ENCODE results near the gene GSTK1. TPM values are rescaled to one million over a fixed set of nuclear protein-coding genes. Genes with fewer than 3 reads are reported as not detected.
A peak's percentile ranks its signal among the peaks of the same experiment; 100 is the strongest.

The GSTK1 gene
- total RNA-seq, 4 donors from 2014 or later = 202 to 580 (median 484) TPM

DNA sequence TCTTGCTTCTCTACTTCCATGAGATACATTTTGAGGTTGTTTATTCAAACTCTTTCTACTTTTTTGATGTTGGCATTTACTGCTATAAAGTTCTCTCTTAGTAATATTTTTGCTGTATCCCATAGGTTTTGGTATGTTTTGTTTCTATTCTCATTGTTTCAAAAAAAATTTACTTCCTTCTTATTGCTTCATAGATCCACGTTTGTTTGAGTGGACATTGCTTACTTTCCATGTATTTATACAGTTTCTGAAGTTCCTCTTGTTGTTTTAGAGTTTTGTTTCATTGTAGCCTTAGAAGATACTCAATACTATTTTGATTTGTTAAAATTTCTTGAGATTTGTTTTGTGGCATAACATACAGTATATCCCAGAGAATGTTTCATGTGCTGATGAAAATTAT lies 27.7 kb upstream of the GSTK1 start:
- Histone ChIP-seq H3K4me1 (no peaks in the 10 kb centered on the region), H3K4me3 (no peak overlapping the region), H3K36me3 (no peaks in the 10 kb centered on the region), H3K27ac (no peak overlapping the region), H3K9me3 (peaks cover 0 to 7% (median 0%) of the 10 kb centered on the region in 4 donors), H3K27me3 (no peaks in the 10 kb centered on the region)
- no peak for DNase-seq
- TF ChIP-seq, protein P1, sequence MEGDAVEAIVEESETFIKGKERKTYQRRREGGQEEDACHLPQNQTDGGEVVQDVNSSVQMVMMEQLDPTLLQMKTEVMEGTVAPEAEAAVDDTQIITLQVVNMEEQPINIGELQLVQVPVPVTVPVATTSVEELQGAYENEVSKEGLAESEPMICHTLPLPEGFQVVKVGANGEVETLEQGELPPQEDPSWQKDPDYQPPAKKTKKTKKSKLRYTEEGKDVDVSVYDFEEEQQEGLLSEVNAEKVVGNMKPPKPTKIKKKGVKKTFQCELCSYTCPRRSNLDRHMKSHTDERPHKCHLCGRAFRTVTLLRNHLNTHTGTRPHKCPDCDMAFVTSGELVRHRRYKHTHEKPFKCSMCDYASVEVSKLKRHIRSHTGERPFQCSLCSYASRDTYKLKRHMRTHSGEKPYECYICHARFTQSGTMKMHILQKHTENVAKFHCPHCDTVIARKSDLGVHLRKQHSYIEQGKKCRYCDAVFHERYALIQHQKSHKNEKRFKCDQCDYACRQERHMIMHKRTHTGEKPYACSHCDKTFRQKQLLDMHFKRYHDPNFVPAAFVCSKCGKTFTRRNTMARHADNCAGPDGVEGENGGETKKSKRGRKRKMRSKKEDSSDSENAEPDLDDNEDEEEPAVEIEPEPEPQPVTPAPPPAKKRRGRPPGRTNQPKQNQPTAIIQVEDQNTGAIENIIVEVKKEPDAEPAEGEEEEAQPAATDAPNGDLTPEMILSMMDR (IDR thresholded peaks at IDR 0.05) = no peak
- TF ChIP-seq POLR2A (IDR thresholded peaks at IDR 0.05) = no peak

DNA sequence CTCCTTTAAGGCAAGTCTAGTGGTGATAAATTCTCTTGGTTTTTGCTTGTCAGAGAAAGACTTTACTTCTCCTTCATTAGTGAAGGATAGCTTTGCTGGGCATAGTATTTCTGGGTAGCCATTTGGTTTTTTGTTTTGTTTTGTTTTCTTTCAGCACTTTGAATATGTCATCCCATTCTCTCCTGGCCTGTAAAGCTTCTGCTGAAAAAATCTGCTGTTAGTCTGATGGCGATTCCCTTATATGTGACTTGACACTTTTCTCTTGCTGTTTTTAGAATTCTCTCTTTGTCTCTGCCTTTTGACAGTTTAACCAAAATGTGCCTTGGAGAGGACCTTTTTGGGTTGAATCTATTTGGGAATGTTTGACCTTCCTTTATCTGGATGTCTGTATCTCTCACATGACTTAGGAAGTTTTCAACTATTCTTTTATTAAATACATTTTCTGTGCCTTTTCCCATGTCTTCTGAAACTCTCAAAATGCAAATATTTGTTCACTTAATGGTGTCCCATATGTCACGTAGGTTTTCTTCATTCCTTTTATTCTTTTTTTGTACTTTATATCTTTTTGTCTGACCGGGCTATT lies 26.7 kb upstream of the GSTK1 start:
- Histone ChIP-seq H3K27me3 (no peaks in the 10 kb centered on the region), H3K4me1 (peaks cover 0 to 4% (median 0%) of the 10 kb centered on the region in 4 donors), H3K27ac (no peak overlapping the region), H3K9me3 (peaks cover 0 to 7% (median 0%) of the 10 kb centered on the region in 4 donors), H3K4me3 (no peak overlapping the region), H3K36me3 (no peaks in the 10 kb centered on the region)
- TF ChIP-seq, protein P1 (IDR thresholded peaks at IDR 0.05) = no peak
- no peak for TF ChIP-seq POLR2A (IDR thresholded peaks at IDR 0.05)
- DNase-seq = no peak

DNA sequence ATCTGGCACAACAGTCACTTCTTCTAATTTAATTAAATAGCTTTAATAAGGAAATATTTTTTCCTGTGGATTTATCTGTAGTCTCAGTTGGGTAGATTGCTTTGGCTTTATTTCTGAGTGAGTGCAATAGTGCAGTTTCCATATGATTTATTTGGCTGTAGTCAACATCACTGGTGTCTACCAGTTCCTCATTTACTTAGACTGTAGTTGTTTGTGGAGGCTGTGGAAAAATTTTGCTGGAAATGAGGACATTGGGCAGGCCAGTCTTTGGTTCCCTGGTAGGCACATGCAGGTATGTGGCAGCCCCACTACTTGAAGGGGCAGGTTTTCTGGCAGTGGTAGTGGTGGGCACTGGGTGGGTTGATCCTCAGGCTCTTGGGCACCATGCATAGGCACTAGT lies 25.9 kb upstream of the GSTK1 start:
- TF ChIP-seq, protein P1 (IDR thresholded peaks at IDR 0.05) = no peak
- Histone ChIP-seq H3K27me3 (no peaks in the 10 kb centered on the region), H3K4me1 (peaks cover 0 to 4% (median 0%) of the 10 kb centered on the region in 4 donors), H3K9me3 (peaks cover 0 to 7% (median 0%) of the 10 kb centered on the region in 4 donors), H3K36me3 (no peaks in the 10 kb centered on the region), H3K4me3 (no peak overlapping the region), H3K27ac (peak overlapping the region in 1 of 4 donors; percentile 53)
- no peak for DNase-seq

DNA sequence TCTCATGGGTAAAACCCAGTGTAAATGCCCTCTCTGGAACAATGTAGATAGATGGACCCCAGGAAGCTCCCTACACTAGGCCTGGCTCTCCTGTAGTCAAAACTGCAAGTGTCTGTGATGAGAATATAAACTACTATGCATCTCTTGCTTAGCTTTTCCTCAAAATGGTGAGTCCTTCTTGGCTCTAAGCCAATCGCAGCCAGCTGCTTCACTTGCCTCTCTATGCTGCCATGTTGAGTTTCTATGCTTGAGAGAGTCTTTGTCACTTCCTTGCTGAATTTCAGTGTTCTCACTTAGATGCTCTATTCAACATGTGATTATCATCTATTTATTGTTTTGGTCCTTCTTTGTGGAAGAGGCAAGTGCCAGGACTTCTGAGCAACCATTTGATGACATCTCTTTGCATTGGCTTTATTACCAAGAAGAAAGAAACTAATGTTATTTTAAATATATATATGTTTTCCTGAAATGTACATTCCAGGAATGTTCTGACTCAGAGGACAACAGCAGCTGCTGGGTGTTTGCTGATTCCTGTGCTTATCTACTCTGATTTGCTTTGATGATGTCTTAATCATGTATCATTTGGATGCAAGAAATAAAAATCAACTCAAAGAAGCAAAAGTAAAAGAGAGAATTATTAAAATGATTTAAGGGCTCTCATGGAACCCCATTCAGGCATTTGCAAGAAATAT lies 24.8 kb upstream of the GSTK1 start:
- H3K4me1 ChIP-seq = peaks cover 0 to 8% (median 0%) of the 10 kb centered on the region in 4 donors
- peak overlapping the region in 1 of 4 donors; percentile 53 for H3K27ac ChIP-seq
- no peak for TF ChIP-seq POLR2A (IDR thresholded peaks at IDR 0.05)
- TF ChIP-seq, protein P1 (IDR thresholded peaks at IDR 0.05) = no peak
- H3K4me3 ChIP-seq = no peak overlapping the region
- no peak for DNase-seq
- no peaks in the 10 kb centered on the region for H3K36me3 ChIP-seq
- H3K9me3 ChIP-seq = peaks cover 0 to 7% (median 0%) of the 10 kb centered on the region in 4 donors
- no peaks in the 10 kb centered on the region for H3K27me3 ChIP-seq

DNA sequence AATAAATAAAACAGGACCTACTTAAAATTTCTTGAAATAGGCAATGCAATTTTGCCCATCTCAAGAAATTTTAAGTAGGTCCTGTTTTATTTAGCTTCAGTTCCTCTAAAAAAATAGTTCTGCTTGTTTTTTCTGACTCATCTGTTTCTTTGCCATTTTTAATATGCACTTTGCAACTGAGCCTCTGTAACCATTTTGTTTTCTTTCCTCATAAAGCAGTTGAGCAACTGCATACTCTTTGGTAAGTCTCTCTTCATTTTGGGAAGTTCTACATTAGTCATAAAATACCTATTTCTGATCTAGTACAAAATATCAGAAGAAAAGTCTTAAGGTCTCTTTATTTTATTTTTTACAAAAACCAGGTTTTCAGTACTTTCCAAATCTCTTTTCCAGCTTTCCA lies 23.4 kb upstream of the GSTK1 start:
- Histone ChIP-seq H3K4me3 (no peak overlapping the region), H3K4me1 (peaks cover 0 to 20% (median 0%) of the 10 kb centered on the region in 4 donors), H3K27ac (no peak overlapping the region), H3K9me3 (peaks cover 0 to 7% (median 0%) of the 10 kb centered on the region in 4 donors), H3K36me3 (no peaks in the 10 kb centered on the region), H3K27me3 (no peaks in the 10 kb centered on the region)
- no peak for DNase-seq
- TF ChIP-seq POLR2A (IDR thresholded peaks at IDR 0.05) = no peak
- TF ChIP-seq, protein P1 (IDR thresholded peaks at IDR 0.05) = no peak
